HG02763 (cell line): Measurements from ENCODE around the gene EHMT1.
"Not testable (repeated sequence)": the region's sequence is repeated elsewhere in the genome, so short reads cannot be mapped to it uniquely, and the experiment has no call there.

ENCODE experiments used
- ATAC-seq: cut with Tn5 transposase; IDR thresholded peaks from one replicate; pipeline ENCODE4 v1.9.1; 2021; ENCODE audit warnings: mild to moderate bottlenecking, moderate library complexity; ENCODE audit not compliant: unreplicated experiment

The EHMT1 gene

GRCh38 chr9:137715866-137716693, 97.3 kb downstream of the EHMT1 start:
- ATAC-seq: not testable (repeated sequence)

GRCh38 chr9:137716694-137717287, 98.0 kb downstream of the EHMT1 start:
- no peak for ATAC-seq

GRCh38 chr9:137717776-137718327, 99.0 kb downstream of the EHMT1 start:
- no peak for ATAC-seq

GRCh38 chr9:137719194-137719593, 100.4 kb downstream of the EHMT1 start:
- no peak for ATAC-seq

GRCh38 chr9:137720571-137721110, 101.8 kb downstream of the EHMT1 start:
- ATAC-seq: no peak

GRCh38 chr9:137721479-137721878, 102.7 kb downstream of the EHMT1 start:
- no peak for ATAC-seq

- no peak for ATAC-seq
Measured at GRCh38 chr9:137721899-137722298, 103.1 kb downstream of the EHMT1 start.

- no peak for ATAC-seq
Measured at GRCh38 chr9:137722481-137722880, 103.7 kb downstream of the EHMT1 start.

GRCh38 chr9:137723356-137723755, 104.6 kb downstream of the EHMT1 start:
- not testable (repeated sequence) for ATAC-seq

- no peak for ATAC-seq
Measured at GRCh38 chr9:137723783-137724445, 105.1 kb downstream of the EHMT1 start.

- ATAC-seq: no peak
Measured at GRCh38 chr9:137724818-137725240, 106.0 kb downstream of the EHMT1 start.

- ATAC-seq: no peak
Measured at GRCh38 chr9:137725598-137725997, 106.8 kb downstream of the EHMT1 start.

GRCh38 chr9:137726336-137726735, 107.5 kb downstream of the EHMT1 start:
- peak; percentile 67 for ATAC-seq

GRCh38 chr9:137726764-137727163, 108.0 kb downstream of the EHMT1 start:
- ATAC-seq: no peak

- ATAC-seq: no peak
Measured at GRCh38 chr9:137727716-137728115, 108.9 kb downstream of the EHMT1 start.

- ATAC-seq: no peak
Measured at GRCh38 chr9:137728444-137729311, 109.9 kb downstream of the EHMT1 start.

GRCh38 chr9:137731216-137731946, 112.6 kb downstream of the EHMT1 start:
- ATAC-seq: no peak

- ATAC-seq: no peak
Measured at GRCh38 chr9:137731947-137732813, 113.4 kb downstream of the EHMT1 start.

GRCh38 chr9:137733429-137733828, 114.6 kb downstream of the EHMT1 start:
- no peak for ATAC-seq
